Measurements from ENCODE around the gene TECR.
A peak's percentile ranks its signal among the peaks of the same experiment; 100 is the strongest.
"Not testable (repeated sequence)": the region's sequence is repeated elsewhere in the genome, so short reads cannot be mapped to it uniquely, and the experiment has no call there.

Gene TECR

DNA sequence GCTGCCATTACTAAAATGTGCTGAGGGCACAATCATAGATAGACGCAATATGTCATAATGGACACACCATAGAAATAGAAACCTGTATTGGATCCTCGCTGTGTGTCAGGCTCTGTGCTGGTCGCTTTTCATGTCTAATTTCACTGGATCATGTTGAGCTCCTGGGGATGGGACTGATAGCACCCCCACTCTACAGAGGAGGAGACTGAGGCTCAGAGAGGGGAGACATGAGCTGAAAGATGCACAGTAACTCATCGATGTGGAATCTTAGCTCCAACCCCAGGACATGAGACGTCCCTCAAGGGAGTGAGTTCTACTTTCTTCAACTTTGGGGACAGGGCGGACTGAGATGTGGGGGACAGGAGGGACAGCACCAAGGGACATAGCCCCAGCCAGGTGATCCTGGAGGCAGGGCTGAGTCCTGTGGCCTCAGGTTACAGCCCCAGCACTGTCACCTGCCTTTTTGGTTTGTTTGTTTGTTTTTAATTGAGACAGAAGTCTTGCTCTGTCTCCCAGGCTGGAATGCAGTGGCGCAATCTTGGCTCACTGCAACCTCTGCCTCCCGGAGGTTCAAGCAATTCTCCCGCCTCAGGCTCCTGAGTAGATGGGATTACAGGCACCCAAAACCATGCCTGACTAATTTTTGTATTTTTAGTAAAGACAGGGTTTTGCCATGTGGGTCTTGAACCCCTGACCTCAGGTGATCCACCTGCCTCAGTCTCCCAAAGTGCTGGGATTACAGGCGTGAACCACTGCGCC, 26.9 kb upstream of the TECR start:
- DNase-seq (ENCODE audit: insufficient read length, low spot score) (no peak), FAIRE-seq (no peak)
- TF ChIP-seq, protein P1, sequence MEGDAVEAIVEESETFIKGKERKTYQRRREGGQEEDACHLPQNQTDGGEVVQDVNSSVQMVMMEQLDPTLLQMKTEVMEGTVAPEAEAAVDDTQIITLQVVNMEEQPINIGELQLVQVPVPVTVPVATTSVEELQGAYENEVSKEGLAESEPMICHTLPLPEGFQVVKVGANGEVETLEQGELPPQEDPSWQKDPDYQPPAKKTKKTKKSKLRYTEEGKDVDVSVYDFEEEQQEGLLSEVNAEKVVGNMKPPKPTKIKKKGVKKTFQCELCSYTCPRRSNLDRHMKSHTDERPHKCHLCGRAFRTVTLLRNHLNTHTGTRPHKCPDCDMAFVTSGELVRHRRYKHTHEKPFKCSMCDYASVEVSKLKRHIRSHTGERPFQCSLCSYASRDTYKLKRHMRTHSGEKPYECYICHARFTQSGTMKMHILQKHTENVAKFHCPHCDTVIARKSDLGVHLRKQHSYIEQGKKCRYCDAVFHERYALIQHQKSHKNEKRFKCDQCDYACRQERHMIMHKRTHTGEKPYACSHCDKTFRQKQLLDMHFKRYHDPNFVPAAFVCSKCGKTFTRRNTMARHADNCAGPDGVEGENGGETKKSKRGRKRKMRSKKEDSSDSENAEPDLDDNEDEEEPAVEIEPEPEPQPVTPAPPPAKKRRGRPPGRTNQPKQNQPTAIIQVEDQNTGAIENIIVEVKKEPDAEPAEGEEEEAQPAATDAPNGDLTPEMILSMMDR (IDR thresholded peaks at IDR 0.05; ENCODE audit: insufficient read depth, missing control alignments): no peak

DNA sequence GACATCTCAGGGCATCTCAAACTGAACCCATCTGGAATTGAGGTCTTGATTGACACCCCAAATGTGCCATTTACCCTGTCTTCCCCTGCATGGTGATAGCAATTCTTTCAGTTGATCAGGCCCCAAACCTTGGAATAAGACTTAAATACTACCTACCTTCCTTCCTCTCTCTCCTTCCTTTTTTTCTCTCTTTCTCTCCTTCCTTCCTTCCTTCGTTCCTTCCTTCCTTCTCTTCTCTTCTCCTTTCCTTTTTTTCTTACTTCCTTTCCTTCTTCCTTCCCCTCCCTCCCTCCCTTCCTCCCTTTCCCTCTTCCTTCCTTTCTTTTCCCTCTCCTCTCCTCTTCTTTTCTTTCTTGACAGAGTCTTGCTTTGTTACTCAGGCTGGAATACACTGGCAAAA, 26.1 kb upstream of the TECR start:
- no peak for DNase-seq (ENCODE audit: insufficient read length, low spot score)

DNA sequence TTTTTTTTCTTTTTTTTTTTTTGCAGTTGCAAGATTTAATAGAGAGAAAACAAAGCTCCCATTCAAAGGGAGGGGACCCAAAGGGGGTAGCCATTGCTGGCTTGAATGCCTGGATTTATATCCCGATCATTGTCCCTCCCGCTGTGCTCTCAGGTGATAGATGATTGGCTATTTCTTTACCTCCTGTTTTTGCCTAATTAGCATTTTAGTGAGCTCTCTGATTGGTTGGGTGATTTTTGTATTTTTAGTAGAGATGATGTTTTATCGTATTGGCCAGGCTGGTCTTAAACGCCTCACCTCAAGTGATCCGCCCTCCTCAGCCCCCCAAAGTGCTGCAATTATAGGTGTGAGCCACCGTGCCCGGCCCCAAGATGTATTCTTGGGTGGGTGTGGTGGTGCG, 24.8 kb upstream of the TECR start:
- DNase-seq (ENCODE audit: insufficient read length, low spot score); FAIRE-seq: not testable (repeated sequence)

More for the DNA sequence above, 26.1 kb upstream of the TECR start:
- TF ChIP-seq, protein P1 (IDR thresholded peaks at IDR 0.05; ENCODE audit: insufficient read depth, missing control alignments): no peak
- FAIRE-seq: no peak

DNA sequence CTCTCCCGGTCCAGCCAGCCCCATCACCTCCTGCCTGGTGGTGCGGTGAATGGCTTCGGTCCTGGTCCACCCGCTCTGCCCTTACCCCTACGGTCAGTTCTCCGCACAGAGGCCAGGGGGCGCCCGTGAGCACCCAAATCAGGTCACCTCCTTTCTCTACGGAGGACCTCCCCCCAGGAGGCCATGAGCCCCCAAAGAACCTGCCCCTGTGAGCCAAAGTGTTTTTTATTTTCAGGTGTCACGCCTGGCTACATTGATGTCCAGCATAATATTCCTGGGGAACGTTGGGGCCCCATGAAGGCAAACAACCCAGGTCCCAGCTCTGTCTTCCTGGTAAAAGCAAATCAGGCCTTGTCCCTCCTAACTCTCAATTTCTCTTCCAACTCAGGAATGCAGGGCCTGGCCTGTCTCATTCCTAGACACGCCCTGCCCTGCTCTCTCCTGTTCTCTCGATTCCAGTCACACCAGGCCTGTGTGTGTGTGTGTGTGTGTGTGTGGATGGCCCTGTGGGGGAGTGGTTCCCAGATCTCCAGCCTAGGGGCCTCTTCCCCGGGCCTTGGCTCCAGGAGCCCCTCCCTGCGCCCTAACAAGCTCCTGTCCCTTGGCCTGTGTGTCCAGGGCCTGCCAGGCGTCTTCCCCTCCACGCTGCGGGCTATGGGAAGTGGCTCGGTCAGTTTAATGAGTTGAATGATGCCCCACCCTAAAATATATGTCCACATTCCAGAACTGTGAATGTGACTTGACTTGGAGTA, 23.7 kb upstream of the TECR start:
- FAIRE-seq (no peak), DNase-seq (ENCODE audit: insufficient read length, low spot score) (no peak)
- TF ChIP-seq, protein P1 (IDR thresholded peaks at IDR 0.05; ENCODE audit: insufficient read depth, missing control alignments): peak; percentile 54

DNA sequence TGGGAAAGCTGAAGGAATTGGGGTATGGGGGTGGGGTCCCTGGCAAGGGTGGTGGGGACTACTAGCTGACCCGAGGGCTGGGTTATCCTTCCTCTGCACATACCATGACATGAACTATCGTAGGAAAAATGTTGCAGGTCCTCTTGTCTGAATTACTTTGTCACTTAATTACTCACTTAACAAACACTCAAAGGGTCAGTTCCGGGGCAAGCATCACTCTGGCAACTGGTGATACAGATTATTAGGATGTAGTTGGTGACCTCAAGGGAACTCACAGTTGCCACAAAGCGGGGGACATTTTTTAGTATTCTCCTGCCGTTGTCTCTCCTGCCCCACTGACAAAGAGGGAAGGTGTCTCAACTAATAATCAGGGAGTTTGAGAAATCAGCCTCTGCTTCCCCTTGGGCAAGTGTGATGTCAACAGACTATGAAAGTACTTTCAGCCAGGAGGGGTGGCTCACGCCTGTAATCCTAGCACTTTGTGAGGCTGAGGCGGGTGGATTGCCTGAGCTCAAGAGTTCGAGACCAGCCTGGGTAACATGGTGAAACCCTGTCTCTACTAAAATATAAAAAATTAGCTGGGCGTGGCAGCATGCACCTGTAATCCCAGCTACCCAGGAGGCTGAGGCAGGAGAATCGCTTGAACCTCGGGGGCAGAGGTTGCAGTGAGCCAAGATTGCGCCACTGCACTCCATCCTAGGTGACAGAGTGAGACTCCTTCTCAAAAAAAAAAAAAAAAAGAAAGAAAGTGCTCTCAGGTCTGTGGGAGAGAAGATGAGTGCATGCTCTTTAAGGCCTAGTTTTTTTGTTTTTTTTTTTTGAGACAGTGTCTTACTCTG, 21.5 kb upstream of the TECR start:
- DNase-seq (ENCODE audit: insufficient read length, low spot score) (no peak), FAIRE-seq (no peak)
- TF ChIP-seq, protein P1 (IDR thresholded peaks at IDR 0.05; ENCODE audit: insufficient read depth, missing control alignments): no peak

DNA sequence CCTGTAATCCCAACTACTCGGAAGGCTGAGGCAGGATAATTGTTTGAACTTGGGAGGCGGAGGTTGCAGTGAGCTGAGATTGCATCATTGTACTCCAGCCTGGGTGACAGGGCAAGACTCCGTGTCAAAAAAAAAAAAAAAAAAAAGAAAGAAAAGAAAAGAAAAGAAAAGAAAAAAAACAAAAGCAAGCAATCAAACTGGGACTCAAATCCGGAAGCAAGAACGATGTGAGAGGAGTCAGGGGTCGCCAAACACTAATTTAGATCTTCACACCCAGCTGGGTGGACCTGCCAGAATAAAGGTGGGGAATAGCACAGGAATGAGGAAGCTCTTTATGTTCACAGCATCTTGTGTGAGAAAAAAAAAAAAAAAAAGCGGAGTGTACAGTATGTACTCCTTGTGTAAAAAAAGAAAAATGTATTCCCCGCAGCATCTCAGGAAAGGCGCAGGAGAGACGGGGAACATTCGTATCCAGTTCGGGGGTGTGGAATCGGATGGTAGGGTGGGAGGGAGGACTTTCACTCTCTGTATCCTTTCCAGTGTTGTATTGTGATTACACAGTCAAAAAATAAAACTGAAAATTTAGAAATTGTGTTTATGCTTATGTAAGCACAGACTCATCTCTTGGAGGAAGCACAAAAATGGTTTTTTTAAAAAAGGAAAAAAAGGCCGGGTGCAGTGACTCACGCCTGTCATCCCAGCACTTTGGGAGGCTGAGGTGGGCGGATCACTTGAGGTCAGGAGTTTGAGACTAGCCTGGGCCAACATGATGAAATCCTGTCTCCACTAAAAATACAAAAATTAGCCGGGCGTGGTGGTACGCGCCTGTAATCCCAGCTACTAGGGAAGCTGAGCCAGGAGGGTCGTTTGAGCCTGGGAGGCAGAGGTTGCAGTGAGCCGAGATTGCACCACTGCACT, 18.8 kb upstream of the TECR start:
- DNase-seq (ENCODE audit: insufficient read length, low spot score): no peak
- no peak for FAIRE-seq
- TF ChIP-seq, protein P1 (IDR thresholded peaks at IDR 0.05; ENCODE audit: insufficient read depth, missing control alignments): no peak

Data from D721Med (cell line).